ENCODE measurements around the gene TP53BP2.

GRCh38 chr1:223876590-223876989 lies 30.8 kb upstream of the TP53BP2 start:
- TF ChIP-seq ATF3 (IDR thresholded peaks at IDR 0.05) (no peak), REST (IDR thresholded peaks at IDR 0.05; ENCODE audit: low read depth) (no peak), CTCF (IDR thresholded peaks at IDR 0.05 in 2 of 3, conservative IDR thresholded peaks at IDR 0.05 in 1 of 3; ENCODE audit: borderline replicate concordance in 1 of 3, insufficient read depth in 1 of 3, low read depth in 2 of 3, low read length in 2 of 3) (no peak), EZH2 (IDR thresholded peaks at IDR 0.05) (no peak), POLR2A (IDR thresholded peaks at IDR 0.05; ENCODE audit: borderline replicate concordance, extremely low read depth, insufficient read depth, insufficient read length) (no peak), YY1 (IDR thresholded peaks at IDR 0.05; ENCODE audit: extremely low read depth, insufficient replicate concordance, low read depth, low read length) (no peak)

All from HCT116 (cell line).